ENCODE results near the gene UNC5B.
A peak's percentile ranks its signal among the peaks of the same experiment; 100 is the strongest.

GRCh38 chr10:71314028-71314693, 101.8 kb downstream of the UNC5B start:
- TF ChIP-seq POLR2A (IDR thresholded peaks at IDR 0.05) (no peak), CTCF (IDR thresholded peaks at IDR 0.05) (peak; percentile 45 to 90 (median 74))

All from upper lobe of left lung (tissue), 4 donors.